SHP77 (cell line): ENCODE measurements around the gene PDE6D.
"Not testable (repeated sequence)": the region's sequence is repeated elsewhere in the genome, so short reads cannot be mapped to it uniquely, and the experiment has no call there.

Experiments
- DNase-seq, 2 experiments: peaks; one replicate each; lab custom pipeline; 2025; lab: John Stamatoyannopoulos, UW

The PDE6D gene

GRCh38 chr2:231769170-231770136 is 11.6 kb downstream of the PDE6D start:
- DNase-seq = no peak

- DNase-seq = no peak
Observed at GRCh38 chr2:231765496-231765929, 15.6 kb downstream of the PDE6D start.

- DNase-seq = no peak
Observed at GRCh38 chr2:231764760-231765159, 16.3 kb downstream of the PDE6D start.

GRCh38 chr2:231764124-231764523 is 17.0 kb downstream of the PDE6D start:
- DNase-seq = no peak

GRCh38 chr2:231761735-231762134 is 19.3 kb downstream of the PDE6D start:
- DNase-seq = no peak

- DNase-seq = no peak
Observed at GRCh38 chr2:231752061-231752460, 29.0 kb downstream of the PDE6D start.

- no peak for DNase-seq
Observed at GRCh38 chr2:231751042-231751815, 29.9 kb downstream of the PDE6D start.

- not testable (repeated sequence) for DNase-seq
Observed at GRCh38 chr2:231749016-231749415, 32.1 kb downstream of the PDE6D start.

- not testable (repeated sequence) for DNase-seq
Observed at GRCh38 chr2:231748153-231748896, 32.8 kb downstream of the PDE6D start.

GRCh38 chr2:231745303-231746038 is 35.6 kb downstream of the PDE6D start:
- no peak for DNase-seq

- no peak for DNase-seq
Observed at GRCh38 chr2:231743376-231744116, 37.5 kb downstream of the PDE6D start.

GRCh38 chr2:231737761-231738160 is 43.3 kb downstream of the PDE6D start:
- DNase-seq = no peak

- DNase-seq = no peak
Observed at GRCh38 chr2:231732604-231733003, 48.5 kb downstream of the PDE6D start.

GRCh38 chr2:231727621-231728020 is 53.5 kb downstream of the PDE6D start:
- DNase-seq = no peak

GRCh38 chr2:231726276-231726675 is 54.8 kb downstream of the PDE6D start:
- no peak for DNase-seq

GRCh38 chr2:231725476-231725875 is 55.6 kb downstream of the PDE6D start:
- DNase-seq = no peak

- DNase-seq = no peak
Observed at GRCh38 chr2:231722721-231723307, 58.3 kb downstream of the PDE6D start.

- no peak for DNase-seq
Observed at GRCh38 chr2:231720987-231721966, 59.8 kb downstream of the PDE6D start.
